ENCODE results near the gene CAPN5.
A peak's percentile ranks its signal among the peaks of the same experiment; 100 is the strongest.
"Not testable (repeated sequence)": the region's sequence is repeated elsewhere in the genome, so short reads cannot be mapped to it uniquely, and the experiment has no call there.

Gene CAPN5

DNA sequence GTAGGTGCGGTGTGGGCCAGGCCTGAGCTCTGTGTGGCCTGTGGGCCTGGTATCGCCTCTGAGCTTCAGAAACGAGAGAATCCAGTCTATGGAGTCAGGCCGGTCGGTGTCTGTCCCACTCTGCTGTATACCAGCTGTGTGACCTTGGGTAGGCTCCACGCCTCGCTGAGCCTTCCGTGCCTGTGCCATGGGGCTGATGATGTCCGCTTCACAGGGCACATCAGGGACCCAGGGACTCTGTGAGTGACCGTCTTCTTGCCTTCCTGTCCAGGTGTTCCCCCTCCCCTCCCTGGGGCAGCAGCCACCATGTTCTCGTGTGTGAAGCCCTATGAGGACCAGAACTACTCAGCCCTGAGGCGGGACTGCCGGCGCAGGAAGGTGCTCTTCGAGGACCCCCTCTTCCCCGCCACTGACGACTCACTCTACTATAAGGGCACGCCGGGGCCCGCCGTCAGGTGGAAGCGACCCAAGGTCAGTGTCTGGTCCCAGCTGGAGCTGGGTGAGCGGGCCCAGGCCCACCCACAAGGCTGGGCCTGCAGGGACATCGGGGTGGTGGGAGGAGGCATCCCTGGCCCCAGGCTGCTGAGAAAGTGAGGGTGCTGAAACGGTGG is 17.9 kb downstream of the CAPN5 start:
- no peak for DNase-seq

DNA sequence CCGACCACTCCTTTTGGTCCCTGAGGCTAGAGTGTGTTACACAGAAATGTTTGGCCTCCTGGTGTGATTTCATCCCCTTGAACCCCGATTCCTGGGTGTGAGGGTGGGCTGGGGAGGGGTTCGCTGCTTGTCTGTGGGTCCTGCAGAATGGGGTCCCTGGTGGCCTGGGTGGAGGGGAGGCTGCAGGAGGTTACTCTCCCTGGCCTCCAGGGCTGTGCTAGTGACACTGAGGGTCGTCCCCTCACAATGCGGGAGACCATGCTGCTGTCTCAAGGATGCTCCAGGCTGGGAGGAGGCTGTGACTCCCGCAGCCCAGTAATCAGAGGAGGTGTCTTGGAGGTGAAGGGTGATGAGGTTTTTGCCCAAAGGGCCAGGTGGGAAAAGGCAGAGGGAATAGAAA is 18.9 kb downstream of the CAPN5 start:
- DNase-seq: no peak

DNA sequence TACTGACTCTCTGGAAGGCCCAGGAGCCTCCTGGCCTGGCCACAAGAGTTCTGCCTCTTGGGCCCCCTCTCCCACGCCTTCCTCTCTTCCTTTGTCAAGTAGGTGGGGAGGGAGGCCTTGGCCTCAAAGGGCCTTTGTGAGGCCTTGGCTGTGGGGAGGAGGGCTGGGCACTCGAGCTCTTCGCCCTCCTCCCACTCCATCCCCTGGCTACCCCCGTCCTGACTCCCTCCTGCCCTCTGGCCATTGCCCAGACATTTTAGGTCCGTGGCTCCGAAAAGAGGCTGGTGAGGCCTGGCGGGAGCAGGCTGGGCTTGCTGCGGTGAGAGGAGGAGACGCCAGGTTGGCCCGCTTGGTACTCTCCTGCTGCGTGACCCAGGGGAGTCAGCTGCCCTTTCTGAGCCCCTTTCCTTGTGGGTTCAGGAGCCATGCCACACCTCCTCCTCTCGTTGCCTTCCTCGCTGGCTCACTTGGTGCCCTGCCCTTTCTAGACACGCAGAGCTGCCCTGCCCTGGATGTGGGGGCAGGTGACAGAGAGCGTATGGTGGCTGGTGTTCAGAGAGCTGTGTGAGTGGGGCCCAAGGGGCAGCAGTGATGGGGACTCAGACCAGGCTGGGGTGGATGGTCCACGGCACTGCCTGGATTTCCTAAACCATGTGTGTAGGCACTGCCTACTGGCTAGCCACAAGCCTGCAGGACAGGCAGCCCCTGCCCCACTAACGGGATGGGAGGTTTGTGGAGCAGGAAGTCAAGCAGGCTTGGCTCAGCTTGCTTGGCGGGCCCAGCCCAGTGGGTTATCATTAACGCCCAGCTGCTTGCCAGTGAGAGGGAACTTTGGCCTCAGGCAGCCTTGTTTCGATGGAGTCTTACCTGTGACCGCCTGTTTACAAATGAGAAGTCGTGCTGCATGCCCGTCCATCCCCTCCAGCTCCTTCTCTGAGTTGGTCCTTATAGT is 20.0 kb downstream of the CAPN5 start:
- no peak for DNase-seq

GRCh38 chr11:77087723-77088225 is 21.0 kb downstream of the CAPN5 start:
- no peak for DNase-seq

- no peak for DNase-seq
Measured at GRCh38 chr11:77088236-77089003, 21.6 kb downstream of the CAPN5 start.

DNA sequence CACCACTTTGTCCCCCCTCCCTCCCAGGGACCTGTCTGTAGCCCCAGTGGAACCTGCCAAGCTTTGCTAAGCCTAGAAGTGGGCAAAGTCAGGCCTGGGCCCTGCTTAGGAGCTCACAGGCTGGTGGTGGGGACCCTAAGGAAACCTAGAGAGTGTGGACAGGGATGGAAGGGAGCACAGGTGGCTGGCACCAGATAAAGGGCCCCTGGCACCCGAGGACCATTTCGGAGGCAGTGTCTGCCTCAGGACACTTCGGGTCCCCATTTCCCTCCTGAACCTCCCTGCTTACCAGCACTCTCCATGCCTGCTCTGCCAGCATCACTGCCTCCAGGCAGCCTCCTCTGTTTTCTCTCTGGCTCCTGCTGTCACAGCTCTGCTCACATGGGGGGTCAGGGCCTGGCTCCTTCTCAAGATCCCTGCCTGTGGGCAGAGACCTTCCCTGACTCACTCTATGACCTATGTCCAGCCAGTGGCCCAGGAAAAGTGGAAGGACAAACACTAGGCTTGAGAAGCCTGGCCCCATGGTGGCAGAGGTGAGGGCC is 22.3 kb downstream of the CAPN5 start:
- DNase-seq: no peak

DNA sequence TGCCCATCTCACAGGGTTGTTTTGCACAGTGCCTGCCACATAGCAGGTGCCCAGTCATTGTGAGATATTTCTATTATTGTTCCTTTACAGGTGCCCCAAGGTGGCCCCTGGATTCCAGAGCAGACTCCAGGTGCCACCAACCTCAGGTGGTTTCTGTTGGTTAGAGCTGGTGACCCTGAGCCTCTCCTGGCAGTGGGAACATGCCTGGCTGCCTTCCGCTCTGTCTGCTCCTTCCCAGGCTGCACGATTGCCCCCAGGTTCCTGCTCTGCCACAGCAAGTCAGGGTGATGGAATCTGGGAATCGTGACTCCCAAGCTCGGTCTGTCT is 23.2 kb downstream of the CAPN5 start:
- DNase-seq: no peak

- no peak for DNase-seq
Measured at GRCh38 chr11:77090373-77091111, 23.8 kb downstream of the CAPN5 start.

GRCh38 chr11:77091146-77091940 is 24.6 kb downstream of the CAPN5 start:
- peak; percentile 59 for DNase-seq

DNA sequence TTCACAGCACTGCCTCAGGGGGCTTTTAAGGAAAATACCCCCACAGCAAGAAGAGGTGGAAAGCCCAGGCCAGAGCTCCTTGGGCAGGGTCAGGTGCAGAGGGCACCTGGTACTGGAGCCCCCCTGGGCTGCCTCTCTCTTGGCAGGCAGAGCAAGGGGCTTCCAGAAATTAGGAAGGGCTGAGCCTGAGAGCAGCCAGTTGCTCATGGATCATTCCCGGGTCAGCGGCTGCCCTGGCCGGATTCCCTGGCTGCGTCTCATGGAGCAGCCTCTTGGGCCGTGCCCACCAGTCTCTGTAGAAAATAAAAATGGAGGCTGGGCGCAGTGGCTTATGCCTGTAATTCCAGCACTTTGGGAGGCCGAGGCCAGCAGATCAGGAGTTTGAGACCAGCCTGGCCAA is 25.6 kb downstream of the CAPN5 start:
- no peak for DNase-seq

DNA sequence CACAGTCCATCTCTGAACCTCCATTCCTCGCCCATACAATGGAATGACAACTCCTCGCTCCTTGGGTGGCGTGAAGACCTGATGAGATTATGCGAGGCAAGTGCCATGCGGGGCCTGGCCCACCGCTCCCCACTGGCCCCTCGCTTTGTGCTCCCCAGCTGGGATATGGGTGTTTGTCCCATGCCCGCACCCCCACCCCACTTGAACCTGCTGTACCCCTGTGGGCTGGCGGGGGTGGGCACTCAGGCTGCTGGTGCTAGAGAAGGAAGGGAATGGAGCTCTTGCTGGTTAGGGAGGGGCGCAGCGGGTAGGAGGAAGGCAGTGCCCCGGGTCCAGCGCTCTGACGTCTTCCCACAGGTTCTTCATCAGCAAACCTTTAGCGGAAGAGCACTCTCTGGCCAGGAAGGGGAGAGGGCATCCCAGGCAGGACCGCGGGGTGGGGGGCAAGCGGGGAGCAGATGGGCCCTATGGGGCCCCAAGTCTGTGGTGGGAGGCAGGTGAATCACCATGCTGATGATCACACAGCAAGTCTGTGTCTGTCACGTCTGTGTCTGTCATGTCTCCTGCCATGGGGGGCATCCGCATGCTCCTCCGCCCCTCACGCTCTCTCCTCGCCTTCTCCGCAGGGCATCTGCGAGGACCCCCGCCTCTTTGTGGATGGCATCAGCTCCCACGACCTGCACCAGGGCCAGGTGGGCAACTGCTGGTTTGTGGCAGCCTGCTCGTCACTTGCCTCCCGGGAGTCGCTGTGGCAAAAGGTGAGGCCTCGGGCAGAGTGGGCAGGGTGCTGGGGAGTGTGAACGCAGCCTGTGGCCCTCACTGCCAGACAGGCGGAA is 26.5 kb downstream of the CAPN5 start:
- no peak for DNase-seq

DNA sequence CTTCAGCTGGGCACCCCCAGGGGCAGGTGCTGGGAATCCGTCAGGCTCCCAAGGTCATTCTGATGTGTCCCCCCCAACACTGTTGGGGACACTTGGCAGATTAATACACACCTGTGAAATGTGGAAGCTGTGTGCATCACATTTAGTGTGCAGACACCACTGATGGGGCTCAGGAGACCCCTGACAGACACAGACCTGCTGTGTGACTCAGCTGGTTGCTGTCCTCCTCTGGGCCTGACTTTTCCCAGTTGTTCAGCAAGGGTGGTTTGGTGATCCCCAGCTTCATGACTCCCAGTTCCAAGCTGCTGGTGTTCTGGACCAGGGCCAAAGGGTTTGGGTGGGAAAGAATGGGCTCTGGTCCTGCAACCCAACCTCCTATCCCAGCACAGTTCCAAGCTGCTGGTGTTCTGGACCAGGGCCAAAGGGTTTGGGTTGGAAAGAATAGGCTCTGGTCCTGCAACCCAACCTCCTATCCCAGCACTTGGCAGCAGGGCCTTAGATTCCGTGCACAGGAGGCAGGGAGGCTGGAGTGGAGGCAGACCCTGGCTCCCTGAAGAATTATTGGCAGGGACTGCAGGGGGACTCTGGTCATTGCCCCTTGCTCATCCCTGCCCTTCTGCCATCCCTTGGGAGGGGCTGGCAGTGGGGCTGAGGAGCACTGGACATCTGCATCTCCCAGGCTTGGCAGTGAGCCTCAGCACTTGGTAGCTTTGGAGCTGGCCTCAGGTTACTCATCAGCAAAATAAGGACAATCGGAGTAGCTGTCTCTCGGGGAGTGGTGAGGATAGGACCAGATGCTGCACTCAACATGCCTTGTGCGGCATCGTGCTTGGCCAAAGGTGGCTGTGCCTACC is 27.4 kb downstream of the CAPN5 start:
- no peak for DNase-seq

GRCh38 chr11:77094841-77095365 is 28.1 kb downstream of the CAPN5 start:
- no peak for DNase-seq

DNA sequence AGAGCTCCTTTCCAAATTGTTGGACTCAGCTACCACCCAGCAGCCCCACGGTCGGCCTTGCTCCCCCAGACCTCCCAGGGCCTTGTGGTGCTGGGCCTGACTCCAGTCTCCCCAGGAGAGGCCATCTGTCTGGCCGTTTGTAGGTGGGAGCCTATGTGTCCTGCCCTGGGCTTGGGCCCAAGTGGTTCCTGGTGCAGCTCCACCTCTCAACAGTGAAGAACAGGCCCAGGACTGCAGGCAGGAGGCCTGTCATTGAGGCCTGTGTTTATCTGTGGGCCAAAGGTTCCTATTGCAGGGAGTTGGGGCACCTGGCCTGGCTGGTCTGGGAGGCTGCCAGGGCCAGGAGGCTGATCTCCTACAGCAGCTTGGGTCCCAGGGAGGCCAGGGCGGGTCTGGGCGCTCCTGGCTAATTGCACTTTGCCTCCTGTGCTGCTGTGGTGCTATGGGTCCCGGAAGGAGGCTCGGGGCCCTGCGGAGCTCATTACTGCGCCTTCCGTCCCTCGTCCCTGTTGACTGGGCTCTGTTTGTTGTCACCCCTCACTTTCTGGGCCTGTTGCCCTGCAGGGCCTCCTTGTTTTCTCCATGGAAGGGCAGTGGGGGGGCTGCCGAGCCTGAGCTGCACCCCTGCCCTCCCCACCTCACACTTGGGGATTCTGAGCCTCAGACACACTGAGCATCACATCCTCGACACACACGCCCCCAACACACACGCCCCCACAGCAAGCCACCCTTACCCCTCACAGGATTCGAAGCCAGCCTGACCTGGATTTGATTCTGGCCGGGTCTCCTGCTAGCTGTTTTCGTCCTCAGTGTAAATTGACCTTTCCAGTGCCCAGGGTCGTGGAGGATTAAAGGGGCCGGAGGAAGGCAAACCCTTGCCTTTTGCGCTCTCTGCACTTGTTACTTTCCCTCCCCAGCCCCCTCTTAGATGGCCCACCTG is 29.1 kb downstream of the CAPN5 start:
- no peak for DNase-seq

DNA sequence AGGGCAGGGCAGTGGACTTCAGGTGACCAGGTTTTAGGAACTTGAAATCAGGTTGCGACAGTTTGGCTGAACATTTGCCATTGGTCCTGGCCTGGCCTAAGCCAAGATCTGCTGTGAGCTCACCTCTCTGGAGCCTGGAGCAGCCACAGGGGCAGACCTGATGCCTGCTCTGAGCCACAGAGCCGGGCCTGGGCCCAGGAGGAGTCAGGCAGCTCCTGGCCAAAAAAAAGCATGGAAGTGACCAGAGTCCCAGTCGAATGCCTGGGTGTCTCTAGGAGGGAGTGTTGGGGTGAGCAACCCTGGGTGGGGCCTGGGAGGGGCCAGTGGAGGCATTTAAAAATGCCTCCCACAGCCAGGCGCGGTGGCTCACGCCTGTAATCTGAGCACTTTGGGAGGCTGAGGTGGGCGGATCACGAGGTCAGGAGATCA is 29.8 kb downstream of the CAPN5 start:
- no peak for DNase-seq

GRCh38 chr11:77097180-77097579 is 30.4 kb downstream of the CAPN5 start:
- DNase-seq: not testable (repeated sequence)

- no peak for DNase-seq
Measured at GRCh38 chr11:77100166-77101042, 33.6 kb downstream of the CAPN5 start.
